ENCODE measurements around the gene ELN. TPM values are rescaled to one million over a fixed set of nuclear protein-coding genes. Genes with fewer than 3 reads are reported as not detected.

Gene ELN
- total and polyA plus RNA-seq, 2 of the 4 experiments (the other 2 are of a cell fraction), result 2.2 to 14.3 TPM

- no peak for TF ChIP-seq MAFK (IDR thresholded peaks at IDR 0.05; ENCODE audit: low read depth, low read length)
Measured at GRCh38 chr7:74013539-74014272, 14.3 kb upstream of the ELN start (continued).

GRCh38 chr7:74014931-74015330 lies 13.0 kb upstream of the ELN start:
- Histone ChIP-seq H4K20me1 (ENCODE audit: insufficient read depth, low read length) (no peaks in the 10 kb centered on the region), H3K27ac (ENCODE audit: insufficient read depth, low read length) (no peak overlapping the region), H3K4me1 (ENCODE audit: control insufficient read depth, insufficient read depth, low read length) (peaks cover 9% of the 10 kb centered on the region; the same call in 1 of the 2 replicates), H4K5ac (ENCODE audit: low read depth, low read length) (no peak overlapping the region), H2AK9ac (replicated peaks; ENCODE audit: low read depth, low read length, poor library complexity) (no peak overlapping the region), H3K4me2 (ENCODE audit: low read depth, low read length) (no peak overlapping the region), H3K9me1 (ENCODE audit: insufficient read depth, low read length) (peaks cover 6% of the 10 kb centered on the region; the same call in 1 of the 2 replicates), H3K9ac (ENCODE audit: low read depth, low read length) (no peak overlapping the region), H3K14ac (replicated peaks; ENCODE audit: low read depth, low read length) (no peak overlapping the region), H3K56ac (ENCODE audit: extremely low read depth, insufficient read depth, low read length) (no peak overlapping the region), H2AFZ (replicated peaks; ENCODE audit: low read length, poor library complexity) (no peak overlapping the region), H2BK120ac (ENCODE audit: low read depth, low read length) (no peak overlapping the region), H3K9me3 (ENCODE audit: control insufficient read depth, insufficient read depth, low read length) (no peaks in the 10 kb centered on the region), H3K18ac (ENCODE audit: low read depth, low read length) (no peak overlapping the region), H3K4ac (ENCODE audit: low read depth, low read length) (no peak overlapping the region), H3K79me1 (ENCODE audit: low read depth in 1 of 2, low read length in 2 of 2) (no peaks in the 10 kb centered on the region), H2BK20ac (ENCODE audit: low read depth, low read length) (no peak overlapping the region), H4K8ac (ENCODE audit: low read depth in 2 of 2, low read length in 2 of 2) (no peak overlapping the region), H3K23ac (ENCODE audit: low read depth, low read length) (no peak overlapping the region), H2AK5ac (ENCODE audit: low read depth, low read length) (no peak overlapping the region), H4K91ac (ENCODE audit: insufficient read depth, low read depth, low read length) (no peak overlapping the region), H3K36me3 (ENCODE audit: control insufficient read depth, insufficient read depth, low read length) (no peaks in the 10 kb centered on the region), H3K27me3 (ENCODE audit: control insufficient read depth, insufficient read depth, low read length) (no peaks in the 10 kb centered on the region), H2BK15ac (ENCODE audit: low read depth, low read length) (no peak overlapping the region), H3K4me3 (ENCODE audit: insufficient read depth, low read depth, low read length) (no peak overlapping the region), H2BK5ac (ENCODE audit: low read depth, low read length, poor library complexity, severe bottlenecking) (no peak overlapping the region)
- dilution Hi-C loops (cut with HindIII; ENCODE audit: low sequenced_read_pairs, unreplicated experiment), result no loop called here
- ChIA-PET CTCF (no interaction called here), POLR2A (ENCODE audit: unreplicated experiment) (no interaction called here)
- TF ChIP-seq FOS (IDR thresholded peaks at IDR 0.05; ENCODE audit: low read depth, low read length), result no peak
- no peak for TF ChIP-seq RAD21 (IDR thresholded peaks at IDR 0.05; ENCODE audit: low read length)
- no peak for TF ChIP-seq ELK1 (IDR thresholded peaks at IDR 0.05; ENCODE audit: borderline replicate concordance, low read depth, low read length)
- TF ChIP-seq RCOR1 (IDR thresholded peaks at IDR 0.05; ENCODE audit: insufficient replicate concordance, low read length), result no peak
- no TSS peak for BruUV-seq (replicated peaks)
- 100% methylated on average over 1 of the region's 6 CpGs; no CpG with 5 or more reads in 1 of the 2 experiments for WGBS, 2 experiments (ENCODE audit: extremely low coverage in 2 of 2, insufficient read length in 1 of 2)
- in situ Hi-C loops (cut with MboI; ENCODE audit: low sequenced_read_pairs), result no loop called here
- ATAC-seq (ENCODE audit: low read depth) (no peak), DNase-seq (no peak)
- intact Hi-C loops (cut with micrococcal nuclease), result no loop called here

Measured in IMR-90 (cell line).